Astrocyte (in vitro differentiated cells and primary cell): ENCODE results near the gene EXOC3. TPM values are rescaled to one million over a fixed set of nuclear protein-coding genes. Genes with fewer than 3 reads are reported as not detected.

Experiments
- DNase-seq: peaks from one replicate; pipeline ENCODE4 v3.0.0-alpha.2; 2010; ENCODE audit warnings: low read depth
- FAIRE-seq: peaks from 2 replicates; lab custom pipeline; 2011; peaks lifted over from hg19 to GRCh38; lab: Jason Lieb, UNC
- H2AFZ ChIP-seq: 2 replicates; pipeline ENCODE4 v1.6.0; 2012; ENCODE audit warnings: low read depth, low read length, inconsistent platforms
- H3K27ac ChIP-seq: 2 replicates; pipeline ENCODE4 v1.5.1; 2011; ENCODE audit warnings: low read depth, low read length, inconsistent platforms
- H3K27me3 ChIP-seq: 2 replicates; pipeline ENCODE4 v1.6.0; 2011; ENCODE audit warnings: low read length, inconsistent platforms; ENCODE audit not compliant: insufficient read depth
- H3K36me3 ChIP-seq: 2 replicates; pipeline ENCODE4 v1.5.1; 2011; ENCODE audit warnings: low read length, inconsistent platforms; ENCODE audit not compliant: insufficient read depth
- H3K4me1 ChIP-seq: 2 replicates; pipeline ENCODE4 v1.5.1; 2011; ENCODE audit warnings: low read length, inconsistent platforms; ENCODE audit not compliant: insufficient read depth
- H3K4me2 ChIP-seq: 2 replicates; pipeline ENCODE4 v1.6.0; 2012; ENCODE audit warnings: low read length, inconsistent platforms
- H3K4me3 ChIP-seq: 2 replicates; pipeline ENCODE4 v1.5.1; 2011; ENCODE audit warnings: low read depth, mild to moderate bottlenecking, low read length, inconsistent platforms; ENCODE audit not compliant: insufficient read depth
- H3K79me2 ChIP-seq: 2 replicates; pipeline ENCODE4 v1.6.0; 2012; ENCODE audit warnings: mild to moderate bottlenecking, low read length, inconsistent platforms; ENCODE audit not compliant: insufficient read depth
- H3K9ac ChIP-seq: 2 replicates; pipeline ENCODE4 v1.6.0; 2012; ENCODE audit warnings: mild to moderate bottlenecking, low read length, inconsistent platforms
- H3K9me3 ChIP-seq: 2 replicates; pipeline ENCODE4 v1.5.1; 2012; ENCODE audit warnings: low read depth, mild to moderate bottlenecking, low read length, inconsistent platforms; ENCODE audit not compliant: insufficient read depth
- H4K20me1 ChIP-seq: 2 replicates; pipeline ENCODE4 v1.6.0; 2012; ENCODE audit warnings: low read length, inconsistent platforms; ENCODE audit not compliant: insufficient read depth
- H3K27ac Mint-ChIP-seq: one replicate; pipeline ENCODE4 v1.8.0; 2021; ENCODE audit warnings: mild to moderate bottlenecking, mixed read lengths; ENCODE audit not compliant: unreplicated experiment
- H3K27me3 Mint-ChIP-seq: one replicate; pipeline ENCODE4 v1.8.0; 2021; ENCODE audit warnings: low read depth, mixed read lengths; ENCODE audit not compliant: unreplicated experiment
- H3K36me3 Mint-ChIP-seq: one replicate; pipeline ENCODE4 v1.8.0; 2021; ENCODE audit warnings: low read depth, mixed read lengths; ENCODE audit not compliant: unreplicated experiment
- H3K4me1 Mint-ChIP-seq: one replicate; pipeline ENCODE4 v1.8.0; 2021; ENCODE audit warnings: low read depth, mixed read lengths; ENCODE audit not compliant: unreplicated experiment
- H3K4me3 Mint-ChIP-seq: one replicate; pipeline ENCODE4 v1.8.0; 2021; ENCODE audit warnings: mild to moderate bottlenecking, moderate library complexity, mixed read lengths; ENCODE audit not compliant: unreplicated experiment
- H3K9me3 Mint-ChIP-seq: one replicate; pipeline ENCODE4 v1.8.0; 2021; ENCODE audit warnings: mild to moderate bottlenecking, mixed read lengths; ENCODE audit not compliant: unreplicated experiment
- EZH2 ChIP-seq: IDR thresholded peaks from 2 replicates; pipeline ENCODE4 v1.6.1; 2012; ENCODE audit warnings: mild to moderate bottlenecking, low read length, inconsistent platforms; ENCODE audit not compliant: insufficient read depth
- total RNA-seq: library from RNA; stranded (reverse); gene quantifications from 2 replicates; pipeline ENCODE4 v1.2.1, GENCODE V29; 2021
- TF ChIP-seq, protein P1 (sequence below): IDR thresholded peaks from 2 replicates; pipeline ENCODE4 v1.5.1; 2011; ENCODE audit warnings: low read depth, mild to moderate bottlenecking, inconsistent platforms, low read length, moderate library complexity; ENCODE audit not compliant: insufficient read depth

EXOC3 gene
- total RNA-seq, 1 donor from 2014 or later = 37.9 TPM

DNA sequence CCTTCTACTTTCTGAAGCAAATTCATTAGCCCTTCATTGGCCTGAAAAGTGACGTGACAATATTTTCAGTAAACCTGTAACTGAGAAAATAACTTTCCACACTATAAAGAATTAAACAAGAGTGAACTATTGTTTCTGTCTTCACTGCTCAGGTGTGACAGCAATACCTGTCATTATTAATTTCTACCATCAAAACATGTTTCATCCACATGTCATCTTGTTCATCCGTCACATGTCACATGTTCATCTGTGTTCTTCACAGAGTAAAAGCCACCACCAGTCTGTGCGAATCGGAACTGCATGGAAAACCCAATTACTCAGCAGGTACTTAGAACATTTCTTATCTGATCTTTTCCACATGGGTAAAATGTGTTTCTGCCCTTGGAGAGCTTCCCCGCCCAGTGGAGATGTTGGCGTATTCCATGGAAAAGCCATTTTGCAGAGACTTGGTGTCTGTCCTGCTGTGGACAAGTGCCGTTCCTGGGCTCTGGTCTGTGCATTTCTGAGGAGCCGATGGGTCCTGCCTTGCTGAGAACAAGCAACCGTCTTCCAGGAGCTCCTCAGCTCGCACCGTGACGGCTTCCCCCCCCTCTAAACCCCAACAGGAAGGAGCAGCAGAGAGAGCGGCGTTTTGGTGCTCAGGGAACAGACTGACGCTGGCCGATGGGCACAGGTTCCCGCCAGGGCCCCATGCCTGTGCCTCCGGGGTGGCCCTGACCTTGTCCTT is 10.6 kb upstream of the EXOC3 start:
- DNase-seq = no peak
- H3K27ac Mint-ChIP-seq = no peak overlapping the region
- Histone ChIP-seq H3K27me3 (no peaks in the 10 kb centered on the region), H2AFZ (no peak overlapping the region), H3K9ac (no peak overlapping the region), H3K36me3 (no peaks in the 10 kb centered on the region), H4K20me1 (no peaks in the 10 kb centered on the region), H3K27ac (no peak overlapping the region), H3K9me3 (no peaks in the 10 kb centered on the region), H3K4me3 (no peak overlapping the region), H3K4me1 (peaks cover 3% of the 10 kb centered on the region), H3K79me2 (no peaks in the 10 kb centered on the region), H3K4me2 (no peak overlapping the region)
- H3K27me3 Mint-ChIP-seq = peaks cover 5% of the 10 kb centered on the region
- H3K4me1 Mint-ChIP-seq = peaks cover 6% of the 10 kb centered on the region
- no peak for TF ChIP-seq EZH2
- TF ChIP-seq, protein P1, sequence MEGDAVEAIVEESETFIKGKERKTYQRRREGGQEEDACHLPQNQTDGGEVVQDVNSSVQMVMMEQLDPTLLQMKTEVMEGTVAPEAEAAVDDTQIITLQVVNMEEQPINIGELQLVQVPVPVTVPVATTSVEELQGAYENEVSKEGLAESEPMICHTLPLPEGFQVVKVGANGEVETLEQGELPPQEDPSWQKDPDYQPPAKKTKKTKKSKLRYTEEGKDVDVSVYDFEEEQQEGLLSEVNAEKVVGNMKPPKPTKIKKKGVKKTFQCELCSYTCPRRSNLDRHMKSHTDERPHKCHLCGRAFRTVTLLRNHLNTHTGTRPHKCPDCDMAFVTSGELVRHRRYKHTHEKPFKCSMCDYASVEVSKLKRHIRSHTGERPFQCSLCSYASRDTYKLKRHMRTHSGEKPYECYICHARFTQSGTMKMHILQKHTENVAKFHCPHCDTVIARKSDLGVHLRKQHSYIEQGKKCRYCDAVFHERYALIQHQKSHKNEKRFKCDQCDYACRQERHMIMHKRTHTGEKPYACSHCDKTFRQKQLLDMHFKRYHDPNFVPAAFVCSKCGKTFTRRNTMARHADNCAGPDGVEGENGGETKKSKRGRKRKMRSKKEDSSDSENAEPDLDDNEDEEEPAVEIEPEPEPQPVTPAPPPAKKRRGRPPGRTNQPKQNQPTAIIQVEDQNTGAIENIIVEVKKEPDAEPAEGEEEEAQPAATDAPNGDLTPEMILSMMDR = no peak
- no peak for FAIRE-seq
- H3K36me3 Mint-ChIP-seq = peaks cover 8% of the 10 kb centered on the region
- no peaks in the 10 kb centered on the region for H3K9me3 Mint-ChIP-seq
- no peak overlapping the region for H3K4me3 Mint-ChIP-seq

DNA sequence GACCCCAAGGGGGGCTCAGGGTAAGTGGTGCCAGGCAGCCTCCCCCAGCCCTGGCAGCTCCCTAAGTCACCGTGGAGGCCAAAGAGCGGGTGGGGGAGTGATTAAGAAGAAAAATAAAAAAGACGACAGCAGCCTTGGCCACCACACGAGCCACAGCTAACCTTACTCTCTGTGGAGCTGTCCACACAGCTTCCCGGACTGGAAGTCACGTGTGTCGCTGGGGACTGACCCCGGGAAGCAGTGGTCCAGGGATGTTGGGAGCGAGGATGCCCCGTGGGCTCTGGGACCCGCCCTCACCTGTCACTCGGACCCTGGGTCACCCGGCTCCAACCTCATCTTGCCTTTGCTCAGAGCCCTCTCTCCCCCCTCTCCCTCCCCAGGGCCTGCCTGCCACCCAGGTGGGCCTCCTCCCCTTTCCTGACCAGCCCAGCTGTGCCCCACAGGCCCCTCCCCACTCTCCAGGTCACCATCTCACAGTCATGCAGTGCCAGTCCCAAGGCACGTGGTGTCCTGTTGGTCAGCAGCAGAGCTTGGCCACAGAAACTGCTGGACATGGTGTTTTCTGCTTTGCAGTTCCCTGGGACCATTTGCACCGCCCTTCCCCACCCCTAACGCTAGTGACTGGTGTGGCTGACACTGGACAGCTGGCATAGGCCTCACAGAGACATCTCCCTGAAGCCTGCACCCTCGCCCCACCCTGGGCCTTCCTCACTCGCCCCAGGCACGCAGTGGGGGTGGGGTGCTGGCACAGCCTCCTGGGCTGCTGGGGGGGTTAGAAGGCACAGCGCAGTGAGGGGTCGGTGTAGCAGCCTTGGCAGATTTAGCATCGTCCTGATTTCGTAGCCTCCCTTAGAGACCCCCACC is 9.8 kb upstream of the EXOC3 start:
- Histone ChIP-seq H3K27me3 (no peaks in the 10 kb centered on the region), H3K4me2 (no peak overlapping the region), H2AFZ (no peak overlapping the region), H3K36me3 (no peaks in the 10 kb centered on the region), H3K9ac (no peak overlapping the region), H3K27ac (no peak overlapping the region), H3K4me3 (no peak overlapping the region), H3K4me1 (peaks cover 3% of the 10 kb centered on the region), H3K9me3 (no peaks in the 10 kb centered on the region), H4K20me1 (no peaks in the 10 kb centered on the region), H3K79me2 (no peaks in the 10 kb centered on the region)
- Mint-ChIP-seq H3K36me3 (peaks cover 8% of the 10 kb centered on the region), H3K9me3 (no peaks in the 10 kb centered on the region), H3K27ac (no peak overlapping the region), H3K27me3 (peaks cover 5% of the 10 kb centered on the region), H3K4me1 (peaks cover 6% of the 10 kb centered on the region), H3K4me3 (no peak overlapping the region)
- FAIRE-seq (no peak), DNase-seq (no peak)
- TF ChIP-seq, protein P1 = no peak
- no peak for TF ChIP-seq EZH2
